ENCODE measurements around the gene GRIA1.

DNA sequence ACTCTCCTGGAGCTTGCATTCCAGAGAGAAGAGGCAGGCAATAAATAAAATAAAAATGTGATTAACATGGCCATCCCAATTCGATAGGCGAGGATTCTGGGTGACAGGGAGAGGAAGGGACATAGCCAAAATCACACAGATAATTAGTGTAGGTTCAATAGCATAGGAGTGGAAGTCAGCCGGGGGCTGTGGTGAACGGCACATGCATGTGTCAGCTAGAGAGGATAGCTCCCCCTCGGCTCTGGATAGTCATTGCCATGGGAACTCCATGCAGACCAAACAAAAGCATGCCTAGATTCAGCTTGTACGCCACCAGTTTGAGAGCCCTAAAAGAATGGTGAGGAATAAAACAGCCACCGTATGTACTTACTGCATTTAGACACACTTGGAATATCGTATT is 223.5 kb downstream of the GRIA1 start:
- TF ChIP-seq JUN (CRISPR knock-in tag; IDR thresholded peaks at IDR 0.05) (no peak), POLR2A (IDR thresholded peaks at IDR 0.05; ENCODE audit: insufficient read depth in 1 of 2, low read depth in 2 of 2, low read length in 2 of 2) (no peak), HDAC2 (CRISPR knock-in tag; IDR thresholded peaks at IDR 0.05) (no peak), CREM (IDR thresholded peaks at IDR 0.05) (no peak), CREM (CRISPR knock-in tag; IDR thresholded peaks at IDR 0.05) (no peak), HNRNPL (IDR thresholded peaks at IDR 0.05; ENCODE audit: low read depth, low read length) (no peak), TAF1 (CRISPR knock-in tag; IDR thresholded peaks at IDR 0.05) (no peak)
- TF ChIP-seq, protein P1, sequence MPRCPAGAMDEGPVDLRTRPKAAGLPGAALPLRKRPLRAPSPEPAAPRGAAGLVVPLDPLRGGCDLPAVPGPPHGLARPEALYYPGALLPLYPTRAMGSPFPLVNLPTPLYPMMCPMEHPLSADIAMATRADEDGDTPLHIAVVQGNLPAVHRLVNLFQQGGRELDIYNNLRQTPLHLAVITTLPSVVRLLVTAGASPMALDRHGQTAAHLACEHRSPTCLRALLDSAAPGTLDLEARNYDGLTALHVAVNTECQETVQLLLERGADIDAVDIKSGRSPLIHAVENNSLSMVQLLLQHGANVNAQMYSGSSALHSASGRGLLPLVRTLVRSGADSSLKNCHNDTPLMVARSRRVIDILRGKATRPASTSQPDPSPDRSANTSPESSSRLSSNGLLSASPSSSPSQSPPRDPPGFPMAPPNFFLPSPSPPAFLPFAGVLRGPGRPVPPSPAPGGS (CRISPR knock-in tag; IDR thresholded peaks at IDR 0.05): no peak
- TF ChIP-seq, protein P2, sequence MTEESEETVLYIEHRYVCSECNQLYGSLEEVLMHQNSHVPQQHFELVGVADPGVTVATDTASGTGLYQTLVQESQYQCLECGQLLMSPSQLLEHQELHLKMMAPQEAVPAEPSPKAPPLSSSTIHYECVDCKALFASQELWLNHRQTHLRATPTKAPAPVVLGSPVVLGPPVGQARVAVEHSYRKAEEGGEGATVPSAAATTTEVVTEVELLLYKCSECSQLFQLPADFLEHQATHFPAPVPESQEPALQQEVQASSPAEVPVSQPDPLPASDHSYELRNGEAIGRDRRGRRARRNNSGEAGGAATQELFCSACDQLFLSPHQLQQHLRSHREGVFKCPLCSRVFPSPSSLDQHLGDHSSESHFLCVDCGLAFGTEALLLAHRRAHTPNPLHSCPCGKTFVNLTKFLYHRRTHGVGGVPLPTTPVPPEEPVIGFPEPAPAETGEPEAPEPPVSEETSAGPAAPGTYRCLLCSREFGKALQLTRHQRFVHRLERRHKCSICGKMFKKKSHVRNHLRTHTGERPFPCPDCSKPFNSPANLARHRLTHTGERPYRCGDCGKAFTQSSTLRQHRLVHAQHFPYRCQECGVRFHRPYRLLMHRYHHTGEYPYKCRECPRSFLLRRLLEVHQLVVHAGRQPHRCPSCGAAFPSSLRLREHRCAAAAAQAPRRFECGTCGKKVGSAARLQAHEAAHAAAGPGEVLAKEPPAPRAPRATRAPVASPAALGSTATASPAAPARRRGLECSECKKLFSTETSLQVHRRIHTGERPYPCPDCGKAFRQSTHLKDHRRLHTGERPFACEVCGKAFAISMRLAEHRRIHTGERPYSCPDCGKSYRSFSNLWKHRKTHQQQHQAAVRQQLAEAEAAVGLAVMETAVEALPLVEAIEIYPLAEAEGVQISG (CRISPR knock-in tag; IDR thresholded peaks at IDR 0.05): no peak
